Activated effector memory CD4-positive, alpha-beta T cell treated with Interleukin-2 at 50 U/mL for 16 hours (primary cell): Measurements from ENCODE around the gene FGD4.
"Not testable (repeated sequence)": the region's sequence is repeated elsewhere in the genome, so short reads cannot be mapped to it uniquely, and the experiment has no call there.

ENCODE experiments used
- DNase-seq: peaks from one replicate; pipeline ENCODE4 v3.0.0-alpha.2; 2020

Gene FGD4

DNA sequence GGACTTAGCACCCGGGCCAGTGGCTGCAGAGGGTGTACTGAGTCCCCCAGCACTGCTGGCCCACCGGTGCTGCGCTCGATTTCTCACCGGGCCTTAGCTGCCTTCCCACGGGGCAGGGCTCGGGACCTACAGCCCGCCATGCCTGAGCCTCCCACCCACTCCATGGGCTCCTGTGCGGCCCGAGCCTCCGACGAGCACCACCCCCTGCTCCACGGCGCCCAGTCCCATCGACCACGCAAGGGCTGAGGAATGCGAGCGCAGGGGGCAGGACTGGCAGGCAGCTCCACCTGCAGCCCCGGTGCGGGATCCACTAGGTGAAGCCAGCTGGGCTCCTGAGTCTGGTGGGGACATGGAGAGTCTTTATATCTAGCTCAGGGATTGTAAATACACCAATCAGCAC is 126.4 kb downstream of the FGD4 start:
- DNase-seq, result not testable (repeated sequence)

GRCh38 chr12:32526343-32526742 is 127.0 kb downstream of the FGD4 start:
- not testable (repeated sequence) for DNase-seq

DNA sequence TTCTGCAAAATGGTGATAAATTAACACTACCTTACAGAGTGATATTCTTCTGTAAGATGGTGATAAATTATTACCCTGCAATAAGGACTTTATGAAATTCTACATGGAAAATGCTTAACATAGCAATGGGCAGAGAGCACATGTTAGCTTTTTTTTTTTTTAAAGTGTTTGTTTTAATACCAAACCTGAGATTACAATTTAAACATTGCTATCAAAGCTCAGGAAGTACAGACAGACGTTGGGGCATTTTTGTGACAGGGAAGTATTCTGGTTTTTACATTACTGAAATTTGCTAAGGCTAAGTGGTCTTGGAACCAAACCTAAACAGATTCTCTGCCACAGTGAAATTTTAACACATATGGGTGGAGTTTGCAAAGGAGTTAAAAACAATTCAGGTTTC is 133.1 kb downstream of the FGD4 start:
- no peak for DNase-seq

GRCh38 chr12:32532951-32533350 is 133.6 kb downstream of the FGD4 start:
- DNase-seq, result no peak

DNA sequence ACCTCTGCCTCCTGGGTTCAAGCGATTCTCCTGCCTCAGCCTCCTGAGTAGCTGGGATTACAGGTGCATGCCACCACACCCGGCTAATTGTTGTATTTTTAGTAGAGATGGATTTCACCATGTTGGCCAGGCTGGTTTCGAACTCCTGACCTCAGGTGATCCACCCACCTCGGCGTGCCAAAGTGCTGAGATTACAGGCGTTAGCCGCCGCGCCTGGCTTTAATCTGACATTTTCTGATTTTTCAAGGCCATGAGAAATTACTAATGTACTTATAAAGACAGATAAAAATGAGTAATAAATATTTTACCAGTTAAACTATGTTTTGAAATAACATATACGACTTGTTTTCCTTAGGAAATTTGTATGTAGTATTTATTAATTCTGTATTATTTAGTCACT is 134.1 kb downstream of the FGD4 start:
- not testable (repeated sequence) for DNase-seq

DNA sequence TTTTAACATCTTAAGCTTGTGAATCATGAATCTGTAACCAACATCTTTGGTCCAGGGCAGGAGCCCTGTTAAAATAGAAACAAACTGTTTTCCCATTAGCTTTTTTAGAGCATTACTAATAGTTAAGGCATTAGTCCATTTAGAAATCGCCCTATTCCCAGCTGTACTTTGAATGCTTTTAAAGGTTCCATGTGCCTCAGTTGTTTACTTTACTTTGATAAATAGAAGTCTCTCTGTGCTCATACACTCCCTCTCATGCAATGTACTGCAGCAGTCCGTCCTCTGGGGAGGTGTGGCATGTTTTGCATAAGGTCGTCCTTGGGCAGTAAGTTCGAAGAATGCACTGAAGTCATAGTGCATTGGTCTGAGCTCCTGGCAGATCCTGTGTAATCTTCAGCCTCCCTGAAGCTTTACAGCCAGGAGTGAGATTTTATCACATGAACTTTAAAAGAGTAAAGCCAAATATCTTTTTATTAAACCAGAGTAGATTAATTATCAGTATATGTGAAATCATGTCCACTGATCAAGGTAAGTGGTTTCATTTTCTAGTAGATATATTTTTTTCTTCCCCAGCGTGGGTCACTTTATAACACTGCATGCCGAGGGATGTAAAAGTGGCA is 134.7 kb downstream of the FGD4 start:
- DNase-seq, result no peak

DNA sequence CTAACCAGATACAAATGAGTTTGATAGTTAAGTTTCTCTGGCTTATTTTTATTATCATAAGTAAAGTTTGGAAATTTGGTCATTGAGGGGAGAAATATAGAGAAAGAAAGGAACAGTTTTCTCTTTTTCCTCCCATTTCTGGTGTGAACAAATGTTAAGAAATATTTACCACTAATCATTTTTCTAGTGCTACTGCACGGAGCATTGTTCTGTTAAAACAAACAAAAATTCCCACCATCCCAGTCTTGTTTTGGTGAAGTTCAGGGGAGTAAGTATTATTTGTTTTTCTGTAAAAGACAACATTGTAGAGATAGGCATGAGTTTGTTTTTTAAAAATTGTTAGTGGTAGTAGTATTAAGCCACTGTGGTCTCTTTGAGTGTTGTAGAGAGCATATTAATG is 135.3 kb downstream of the FGD4 start:
- no peak for DNase-seq

GRCh38 chr12:32535288-32535999 is 136.1 kb downstream of the FGD4 start:
- no peak for DNase-seq

GRCh38 chr12:32536000-32536345 is 136.6 kb downstream of the FGD4 start:
- no peak for DNase-seq

DNA sequence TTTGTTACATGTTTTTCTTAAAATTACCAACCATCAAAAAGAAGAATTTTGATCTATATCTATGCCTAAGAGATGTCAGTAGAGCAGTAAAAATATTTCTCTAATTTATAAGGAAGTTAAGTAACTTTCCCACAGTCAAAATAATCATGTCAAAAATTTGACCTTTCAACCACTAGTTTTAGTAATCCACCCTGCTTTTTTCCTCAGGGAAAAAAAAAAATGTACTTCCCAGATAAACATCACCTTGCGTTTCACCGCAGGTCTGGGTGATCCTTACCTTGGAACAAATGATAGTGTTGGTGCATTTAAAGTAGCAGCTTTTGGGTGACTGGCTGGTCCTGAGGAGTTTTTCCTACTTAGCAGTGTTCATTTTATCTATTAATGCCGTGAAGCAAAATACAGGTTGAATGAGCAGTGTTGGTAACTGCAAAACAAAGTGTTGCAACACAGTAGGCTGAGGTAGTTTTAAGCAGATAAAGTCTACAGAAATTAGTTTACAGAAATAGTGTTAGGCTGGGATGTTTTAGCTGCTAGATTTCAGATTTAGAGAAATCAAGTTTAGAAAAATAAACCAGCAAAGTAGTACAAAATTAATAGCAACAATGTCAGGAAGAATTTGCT is 142.5 kb downstream of the FGD4 start:
- no peak for DNase-seq

GRCh38 chr12:32542428-32543229 is 143.3 kb downstream of the FGD4 start:
- DNase-seq, result no peak

- no peak for DNase-seq
Measured at GRCh38 chr12:32544893-32545292, 145.5 kb downstream of the FGD4 start.

- no peak for DNase-seq
Measured at GRCh38 chr12:32545413-32545980, 146.1 kb downstream of the FGD4 start.

- DNase-seq, result no peak
Measured at GRCh38 chr12:32546272-32546671, 146.9 kb downstream of the FGD4 start.

DNA sequence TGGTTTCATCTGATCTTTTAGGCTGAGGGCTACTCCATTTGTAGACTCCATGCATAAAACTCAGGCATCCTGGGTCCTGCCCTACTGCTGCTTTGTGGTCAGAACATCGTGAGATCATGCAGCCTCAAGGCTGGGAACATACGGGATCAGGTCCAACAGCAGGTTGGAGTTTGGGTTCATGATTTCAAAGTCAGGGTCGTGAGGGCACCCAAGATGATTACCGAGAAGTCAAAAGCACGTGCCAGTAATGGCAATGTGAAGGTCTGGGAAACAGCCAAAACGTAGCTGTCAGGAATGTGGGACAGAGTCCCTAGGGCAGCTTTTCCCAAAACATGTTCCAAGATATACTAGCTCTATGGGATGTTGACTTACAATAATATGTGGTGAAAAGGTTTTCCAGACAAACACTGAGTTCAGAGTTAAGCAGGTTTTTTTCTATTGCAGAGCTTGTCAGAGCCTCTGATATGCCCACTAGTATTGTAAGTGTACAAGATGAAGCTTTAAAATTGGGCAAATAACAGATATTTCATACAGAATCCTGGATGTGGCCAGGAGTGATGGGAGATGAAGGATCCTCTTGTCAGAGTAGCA is 149.4 kb downstream of the FGD4 start:
- no peak for DNase-seq

DNA sequence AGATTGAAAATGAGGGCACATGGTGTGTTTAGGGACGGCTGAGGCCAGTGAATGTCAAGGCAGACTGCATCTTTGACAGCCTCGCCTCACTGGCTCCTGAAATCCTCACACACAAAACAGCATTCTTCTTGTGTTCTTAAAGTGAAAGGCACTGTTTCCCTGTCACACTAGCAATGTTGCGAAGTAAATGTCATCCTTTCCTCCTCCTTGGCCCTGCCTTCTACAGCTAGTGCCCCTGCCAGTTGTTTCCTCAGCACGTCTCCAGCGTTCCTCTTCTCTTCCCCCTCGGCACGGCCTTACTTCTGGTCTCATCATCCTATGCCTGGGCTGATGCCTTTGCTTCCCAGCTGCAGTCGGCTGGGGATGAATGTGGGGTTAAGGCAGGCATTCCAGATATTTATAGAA is 150.3 kb downstream of the FGD4 start:
- no peak for DNase-seq

DNA sequence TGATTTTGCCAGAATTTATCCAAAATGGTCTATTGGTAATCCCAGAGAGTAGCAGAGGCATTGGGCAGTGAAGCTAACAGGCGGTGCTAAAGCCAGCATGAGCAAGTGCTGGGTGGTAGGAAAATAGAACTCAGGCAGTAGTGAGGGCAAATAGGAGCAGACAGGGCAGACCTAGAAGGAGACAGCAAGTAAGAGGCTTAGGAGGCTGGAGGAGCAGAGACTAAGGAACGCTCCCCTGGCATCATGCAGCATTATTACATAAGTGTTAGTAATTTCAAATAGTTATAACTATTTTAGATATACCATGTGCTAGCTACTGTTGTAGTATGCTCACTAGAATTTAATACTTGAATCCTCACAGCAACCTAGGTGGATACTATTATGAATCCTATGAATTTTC is 151.7 kb downstream of the FGD4 start:
- no peak for DNase-seq

GRCh38 chr12:32558903-32559302 is 159.5 kb downstream of the FGD4 start:
- no peak for DNase-seq

GRCh38 chr12:32559434-32559833 is 160.1 kb downstream of the FGD4 start:
- no peak for DNase-seq

DNA sequence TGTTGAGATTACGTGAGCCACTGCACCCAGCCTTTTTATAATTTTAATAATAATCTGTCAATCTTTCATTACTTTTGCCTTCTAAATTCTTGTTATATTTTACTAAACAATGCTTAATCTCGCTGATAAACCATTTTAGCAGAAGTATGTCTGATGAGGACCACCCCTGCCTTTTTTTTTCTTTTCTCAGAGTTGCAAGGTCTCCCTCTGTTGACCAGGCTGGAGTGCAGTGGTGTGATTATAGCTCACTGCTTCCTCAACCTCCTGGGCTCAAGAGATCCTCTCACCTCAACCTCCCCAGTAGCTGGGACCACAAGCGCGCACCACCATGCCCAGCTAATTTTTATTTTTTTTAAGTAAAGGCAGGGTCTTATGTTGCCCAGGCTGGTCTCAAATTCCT is 161.2 kb downstream of the FGD4 start:
- DNase-seq, result no peak

- DNase-seq, result no peak
Measured at GRCh38 chr12:32561931-32562341, 162.6 kb downstream of the FGD4 start.

- DNase-seq, result not testable (repeated sequence)
Measured at GRCh38 chr12:32562413-32562812, 163.1 kb downstream of the FGD4 start.
